ENCODE results near the gene TTLL5.

GRCh38 chr14:75832621-75833297 is 171.7 kb downstream of the TTLL5 start:
- TF ChIP-seq CTCF (IDR thresholded peaks at IDR 0.05 in 2 of 3, conservative IDR thresholded peaks at IDR 0.05 in 1 of 3; ENCODE audit: control insufficient read depth in 2 of 3, extremely low read depth in 1 of 3, insufficient read depth in 1 of 3, low read depth in 3 of 3, low read length in 3 of 3) (no peak), EZH2 (IDR thresholded peaks at IDR 0.05; ENCODE audit: borderline replicate concordance, control insufficient read depth, low read depth, low read length) (no peak), RFX5 (IDR thresholded peaks at IDR 0.05; ENCODE audit: low read depth, low read length) (no peak), MXI1 (IDR thresholded peaks at IDR 0.05; ENCODE audit: low read depth, low read length) (no peak), FOXK2 (IDR thresholded peaks at IDR 0.05) (no peak), SIN3A (IDR thresholded peaks at IDR 0.05; ENCODE audit: low read depth, low read length) (no peak), YY1 (IDR thresholded peaks at IDR 0.05; ENCODE audit: low read depth, low read length) (no peak)
